OCI-LY3 (cell line): ENCODE results near the gene CFAP99.

ENCODE experiments used
- EZH2phosphoT487 ChIP-seq: fragments of 200-600 bp; shearing (Covaris generic); IDR thresholded peaks from 2 replicates; pipeline ENCODE4 v1.6.1; 2018; ENCODE audit warnings: antibody characterized with exemption, mixed run types, low read depth
- TF ChIP-seq, protein P1 (sequence below): fragments of 200-600, 300-600 bp; sonication (generic); IDR thresholded peaks from 2 replicates; pipeline ENCODE4 v1.5.1; 2014; ENCODE audit warnings: antibody characterized with exemption, low read length, low read depth

DNA sequence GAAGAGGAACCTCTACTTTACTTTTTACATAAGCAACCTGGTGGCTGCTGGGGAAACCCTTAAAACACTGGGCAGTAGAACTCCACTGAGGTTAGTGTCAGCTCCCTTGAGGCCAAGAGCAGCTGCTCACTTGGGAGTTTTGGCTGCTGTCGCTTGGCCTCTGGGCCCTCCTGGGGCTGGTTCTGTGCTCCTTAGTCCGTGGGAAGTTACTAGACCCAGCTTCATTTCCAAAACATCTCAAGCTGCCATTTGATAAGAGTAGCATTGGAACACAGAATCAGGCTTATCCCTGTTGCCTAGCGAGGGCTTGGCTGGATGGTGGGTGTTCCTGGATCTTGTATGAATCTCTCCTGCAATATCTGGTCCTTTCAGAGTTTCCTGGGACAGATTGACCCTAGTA, 76.2 kb downstream of the CFAP99 start:
- TF ChIP-seq, protein P1, sequence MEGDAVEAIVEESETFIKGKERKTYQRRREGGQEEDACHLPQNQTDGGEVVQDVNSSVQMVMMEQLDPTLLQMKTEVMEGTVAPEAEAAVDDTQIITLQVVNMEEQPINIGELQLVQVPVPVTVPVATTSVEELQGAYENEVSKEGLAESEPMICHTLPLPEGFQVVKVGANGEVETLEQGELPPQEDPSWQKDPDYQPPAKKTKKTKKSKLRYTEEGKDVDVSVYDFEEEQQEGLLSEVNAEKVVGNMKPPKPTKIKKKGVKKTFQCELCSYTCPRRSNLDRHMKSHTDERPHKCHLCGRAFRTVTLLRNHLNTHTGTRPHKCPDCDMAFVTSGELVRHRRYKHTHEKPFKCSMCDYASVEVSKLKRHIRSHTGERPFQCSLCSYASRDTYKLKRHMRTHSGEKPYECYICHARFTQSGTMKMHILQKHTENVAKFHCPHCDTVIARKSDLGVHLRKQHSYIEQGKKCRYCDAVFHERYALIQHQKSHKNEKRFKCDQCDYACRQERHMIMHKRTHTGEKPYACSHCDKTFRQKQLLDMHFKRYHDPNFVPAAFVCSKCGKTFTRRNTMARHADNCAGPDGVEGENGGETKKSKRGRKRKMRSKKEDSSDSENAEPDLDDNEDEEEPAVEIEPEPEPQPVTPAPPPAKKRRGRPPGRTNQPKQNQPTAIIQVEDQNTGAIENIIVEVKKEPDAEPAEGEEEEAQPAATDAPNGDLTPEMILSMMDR, result no peak
- no peak for TF ChIP-seq EZH2phosphoT487
